Ovary (tissue), 9 donors: Measurements from ENCODE around the gene HNRNPLL. TPM values are rescaled to one million over a fixed set of nuclear protein-coding genes. Genes with fewer than 3 reads are reported as not detected.

Experiments
- DNase-seq, 5 donors: peaks; one replicate each; pipeline ENCODE4 v3.0.0-alpha.2; 2019 to 2020
- H3K27ac ChIP-seq, 2 donors: fragments of 200-600 bp; one replicate each; pipeline versions ENCODE4 v1.5.1 to v1.8.0; 2019 to 2022
- H3K27me3 ChIP-seq: fragments of 200-600 bp; one replicate; pipeline ENCODE4 v1.8.0; 2022
- H3K36me3 ChIP-seq: fragments of 200-600 bp; sonication (generic); one replicate; pipeline ENCODE4 v1.5.1; 2019
- H3K4me1 ChIP-seq: one replicate; pipeline ENCODE4 v1.8.1; 2013; ENCODE audit warnings: mild to moderate bottlenecking, moderate library complexity; ENCODE audit not compliant: insufficient read depth
- H3K4me3 ChIP-seq: fragments of 200-600 bp; sonication (generic); one replicate; pipeline ENCODE4 v1.5.1; 2017
- H3K9me3 ChIP-seq, 2 donors: fragments of 200-600 bp in 1 of 2; sonication (generic) in 1 of 2; one replicate each; pipeline versions ENCODE4 v1.5.1 to v1.8.1; 2013 to 2019; ENCODE audit warnings: mild to moderate bottlenecking in 1 of 2, moderate library complexity in 1 of 2
- CTCF ChIP-seq, 3 donors: fragments of 450-650 bp in 2 of 3; fragments of 200-600 bp in 1 of 3; IDR thresholded peaks; one replicate each; pipeline versions ENCODE4 v1.5.1 to v1.8.0; 2016 to 2022; ENCODE audit warnings: antibody characterized with exemption in 3 of 3, mild to moderate bottlenecking in 1 of 3
- EP300 ChIP-seq: sonication (generic); formaldehyde crosslinking; IDR thresholded peaks from one replicate; pipeline ENCODE4 v1.6.1; 2017; ENCODE audit warnings: antibody characterized with exemption
- POLR2A ChIP-seq: fragments of 450-650 bp; IDR thresholded peaks from one replicate; pipeline ENCODE4 v1.6.1; 2017; ENCODE audit warnings: antibody characterized with exemption, mild to moderate bottlenecking, moderate library complexity
- WGBS, 3 donors: extraction: QIAGEN DNeasy Blood & Tissue Kit in 1 of 3; methylation state at CpG; one replicate each; pipeline versions ENCODE4 v1.1.5 to v1.1.7; 2013 to 2017; 5-methylcytosine and 5-hydroxymethylcytosine counted together
- intact Hi-C, 4 donors: fragments of 100-400 bp; cut with DNase I; formaldehyde crosslinking; loops; one replicate each; pipeline versions ENCODE4 v1.11.0 to v1.15.1; 2022 to 2023
- polyA plus RNA-seq, 2 donors: library from polyadenylated mRNA; stranded (reverse); fragments of 200-250 nt in 1 of 2; fragments of 350-450 nt in 1 of 2; fragmentation: Illumina TruSeq in 1 of 2; extraction: RNeasy Lipid Tissue Mini Kit (QIAGEN cat#74804) in 1 of 2; gene quantifications; one replicate each; pipeline ENCODE4 v1.2.3, GENCODE V29; 2013 to 2014
- total RNA-seq, 7 donors: library from RNA; depleted of rRNA in 2 of 7; stranded (reverse); fragments of >200 nt in 2 of 7; fragmentation: NEBNext Ultra II Directional in 3 of 7; extraction: Animal tissue kit (Norgen Biotek cat#: 25700) in 3 of 7; gene quantifications; one replicate each; pipeline versions ENCODE4 v1.1.0 to v1.2.4, GENCODE V29; 2016 to 2023
- donor health status: DM: no; HTN: no; CAD: no; lungs with moderate emphysema.
- donor health status: DM: no; HTN: no; CAD: no.
- donor health status: Bipolar disorder and iron deficiency.
- donor health status: DM: yes; HTN: yes; CAD: no.
- donor health status: DM: no; HTN: no; CAD: no.
- donor health status: DM: yes; HTN: yes; CAD: no.

Gene HNRNPLL
- total and polyA plus RNA-seq, 9 donors: 19.1 to 59.2 (median 47.1) TPM

DNA sequence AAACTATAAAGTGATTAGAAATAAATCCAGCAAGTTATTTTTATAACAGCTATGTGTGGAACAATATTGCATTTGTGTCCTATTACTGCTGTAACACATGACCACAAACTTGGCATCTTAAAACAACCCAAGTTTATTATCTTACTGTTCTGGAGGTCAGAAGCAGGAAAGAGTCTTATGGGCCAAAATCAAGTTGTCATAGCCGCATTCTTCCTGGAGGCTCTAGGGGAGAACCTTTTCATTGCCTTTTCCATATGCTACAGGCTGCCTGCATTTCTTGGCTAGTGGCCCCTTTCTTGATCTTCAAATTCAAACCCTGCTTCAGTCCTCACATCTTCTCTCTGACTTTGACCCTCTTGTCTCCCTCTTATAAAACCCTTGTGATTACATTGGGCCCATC is 27.0 kb upstream of the HNRNPLL start:
- DNase-seq: no peak
- TF ChIP-seq CTCF (IDR thresholded peaks at IDR 0.05) (no peak), EP300 (no peak), POLR2A (no peak)

DNA sequence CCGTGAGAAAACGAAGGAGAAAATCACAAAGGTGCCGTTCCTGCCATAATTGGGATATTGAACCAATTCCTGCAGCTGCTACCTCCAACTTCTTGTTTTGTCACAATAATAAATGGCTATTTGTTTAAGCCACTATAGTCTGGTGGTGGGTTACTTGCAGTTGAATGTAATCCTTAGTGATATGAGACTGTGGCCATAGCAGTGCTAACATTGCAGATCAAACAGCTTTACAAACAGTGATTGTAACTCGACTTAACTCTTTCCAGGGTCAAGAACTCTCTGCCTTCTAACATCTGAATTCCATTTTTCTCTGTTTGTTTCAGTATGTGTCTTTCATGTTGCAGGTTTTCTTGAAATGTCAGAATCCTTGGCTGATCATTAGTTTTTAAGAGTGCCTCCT is 24.7 kb upstream of the HNRNPLL start:
- WGBS, 3 donors: 82 to 86% (median 83%) methylated on average over 4 of the region's 4 CpGs
- Histone ChIP-seq H3K36me3 (no peaks in the 10 kb centered on the region), H3K4me3 (no peak overlapping the region), H3K27me3 (no peaks in the 10 kb centered on the region), H3K4me1 (no peaks in the 10 kb centered on the region), H3K27ac (no peak overlapping the region), H3K9me3 (no peaks in the 10 kb centered on the region)
- intact Hi-C loops: no loop called here
- TF ChIP-seq CTCF (IDR thresholded peaks at IDR 0.05) (no peak), EP300 (no peak), POLR2A (no peak)
- DNase-seq: no peak

More for the DNA sequence above, 27.0 kb upstream of the HNRNPLL start:
- no peak overlapping the region for H3K4me3 ChIP-seq
- no peak overlapping the region for H3K27ac ChIP-seq
- H3K9me3 ChIP-seq: no peaks in the 10 kb centered on the region
- H3K36me3 ChIP-seq: no peaks in the 10 kb centered on the region
- no peaks in the 10 kb centered on the region for H3K27me3 ChIP-seq
- intact Hi-C loops: no loop called here
- 96 to 97% (median 97%) methylated on average over 1 of the region's 1 CpG for WGBS, 3 donors
- no peaks in the 10 kb centered on the region for H3K4me1 ChIP-seq

DNA sequence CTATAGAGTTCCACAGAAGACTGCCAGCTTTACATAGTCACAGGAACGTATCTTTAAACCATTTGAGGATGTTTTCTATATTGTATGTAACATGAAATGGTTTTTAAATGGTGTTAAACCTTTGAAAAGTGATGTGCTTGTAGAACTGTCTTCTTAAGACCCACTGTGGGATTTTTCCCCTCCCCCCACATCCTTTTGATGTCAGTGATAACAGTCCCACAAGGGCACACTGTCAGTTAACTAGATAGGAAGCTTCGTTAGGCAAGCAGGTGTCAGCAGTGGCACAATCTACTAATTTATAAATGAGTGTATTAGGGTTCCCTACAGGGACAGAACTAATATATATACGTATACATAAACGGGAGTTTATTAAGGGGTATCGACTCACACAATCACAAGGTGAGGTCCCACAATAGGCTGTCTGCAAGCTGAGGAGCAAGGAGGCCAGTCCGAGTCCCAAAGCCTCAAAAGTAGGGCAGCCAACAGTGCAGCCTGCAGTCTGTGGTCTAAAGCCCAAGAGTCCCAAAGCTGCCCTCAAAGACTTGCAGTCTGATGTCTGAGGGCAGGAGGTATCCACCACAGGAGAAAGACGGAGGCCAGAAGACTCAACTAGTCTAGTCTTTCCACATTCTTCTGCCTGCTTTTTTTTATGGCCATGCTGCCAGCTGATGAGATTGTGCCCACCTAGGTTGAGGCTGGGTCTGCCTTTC is 23.8 kb upstream of the HNRNPLL start:
- Histone ChIP-seq H3K27ac (no peak overlapping the region), H3K27me3 (no peaks in the 10 kb centered on the region), H3K36me3 (no peaks in the 10 kb centered on the region), H3K9me3 (no peaks in the 10 kb centered on the region), H3K4me1 (no peaks in the 10 kb centered on the region), H3K4me3 (no peak overlapping the region)
- 86 to 89% (median 87%) methylated on average over 7 of the region's 7 CpGs for WGBS, 3 donors
- TF ChIP-seq EP300: no peak
- no peak for TF ChIP-seq POLR2A
- TF ChIP-seq CTCF (IDR thresholded peaks at IDR 0.05): no peak
- no peak for DNase-seq
- intact Hi-C loops: no loop called here

- intact Hi-C loops: no loop called here
- Histone ChIP-seq H3K36me3 (no peaks in the 10 kb centered on the region), H3K27me3 (no peaks in the 10 kb centered on the region), H3K4me1 (peaks cover 2% of the 10 kb centered on the region), H3K9me3 (no peaks in the 10 kb centered on the region), H3K27ac (no peak overlapping the region), H3K4me3 (no peak overlapping the region)
- WGBS, 3 donors: 80 to 88% (median 85%) methylated on average over 3 of the region's 3 CpGs
- TF ChIP-seq EP300 (no peak), CTCF (IDR thresholded peaks at IDR 0.05) (no peak), POLR2A (no peak)
- DNase-seq: no peak
Measured at GRCh38 chr2:38622210-38622609, 19.5 kb upstream of the HNRNPLL start.
